ENCODE results near the gene GPD2.
A peak's percentile ranks its signal among the peaks of the same experiment; 100 is the strongest.

The GPD2 gene

DNA sequence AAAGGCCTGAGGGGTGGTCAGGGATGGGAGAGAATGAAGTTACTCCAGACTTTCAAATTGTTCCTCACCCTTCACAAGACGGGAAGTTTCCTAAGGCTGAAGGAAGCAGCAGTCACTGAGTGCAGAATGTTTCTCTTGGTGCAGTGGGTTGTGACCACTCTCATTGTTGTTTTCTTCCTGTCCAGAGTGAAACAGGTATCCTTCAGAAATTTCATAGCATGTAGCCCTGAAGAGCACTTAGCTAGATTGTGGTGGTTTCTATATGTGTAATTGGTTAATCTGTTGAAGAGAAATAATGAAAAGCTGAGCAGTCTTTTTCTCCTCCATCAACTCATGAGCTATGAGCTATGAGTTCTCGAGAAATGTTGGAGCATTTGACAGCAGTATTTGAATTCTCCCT lies 96.8 kb downstream of the GPD2 start:
- DNase-seq: no peak

DNA sequence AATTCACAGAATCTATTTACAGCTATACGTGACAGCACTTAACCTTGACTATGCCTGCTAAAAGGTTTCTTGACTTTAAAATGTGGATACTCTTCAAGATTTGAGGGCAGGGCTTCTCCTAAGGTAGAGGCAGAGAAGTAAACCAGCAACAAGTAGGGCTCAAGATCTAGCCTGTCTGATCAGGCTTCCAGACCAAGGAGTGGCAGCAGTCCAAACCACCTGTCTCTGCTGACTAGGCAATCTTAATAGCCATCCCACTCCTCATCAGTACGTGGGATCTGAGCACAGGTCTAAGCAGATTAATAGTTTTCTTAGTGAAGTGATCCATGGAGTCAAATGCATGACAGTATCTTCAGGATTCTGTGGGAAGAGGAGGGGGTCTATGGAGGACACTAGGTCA lies 100.4 kb downstream of the GPD2 start:
- DNase-seq: no peak

DNA sequence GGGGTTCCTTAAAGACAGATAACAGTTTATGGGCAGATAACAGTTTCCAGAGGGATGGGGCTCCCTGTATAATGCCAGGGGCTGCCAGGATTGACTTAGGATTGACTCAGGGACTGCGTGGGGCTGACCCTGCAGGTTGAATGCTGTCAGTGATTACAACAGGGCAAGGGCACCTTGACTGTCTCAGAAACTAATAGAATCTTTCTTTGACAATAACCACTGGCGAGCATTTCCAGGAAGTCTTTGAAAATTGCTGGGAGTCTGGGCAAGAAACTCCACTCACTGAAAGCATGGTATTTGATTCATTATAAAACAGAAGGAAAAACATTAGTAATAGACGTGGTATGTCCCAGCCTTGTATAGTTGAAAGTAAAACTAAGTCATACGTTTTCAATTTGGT lies 101.0 kb downstream of the GPD2 start:
- DNase-seq: no peak

DNA sequence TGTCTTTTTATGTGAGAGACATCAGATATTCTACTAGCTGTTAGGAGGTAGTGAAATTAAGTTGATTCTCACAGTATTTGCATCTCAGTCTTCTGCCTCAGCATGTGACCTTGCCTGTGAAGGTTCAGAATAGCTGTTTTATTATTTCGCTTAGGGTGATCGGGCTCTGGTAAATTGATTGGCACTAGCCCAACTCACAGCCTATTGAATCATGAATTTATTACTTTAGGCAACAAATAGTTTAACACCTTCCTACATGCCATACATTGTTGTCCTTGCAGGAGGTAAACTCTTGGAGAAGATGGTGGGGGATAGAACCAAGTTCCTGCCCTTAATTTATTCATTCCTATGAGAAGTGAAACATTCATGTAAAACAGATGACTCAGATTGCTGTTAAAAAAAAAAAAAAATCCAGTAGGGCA lies 101.9 kb downstream of the GPD2 start:
- DNase-seq: no peak

DNA sequence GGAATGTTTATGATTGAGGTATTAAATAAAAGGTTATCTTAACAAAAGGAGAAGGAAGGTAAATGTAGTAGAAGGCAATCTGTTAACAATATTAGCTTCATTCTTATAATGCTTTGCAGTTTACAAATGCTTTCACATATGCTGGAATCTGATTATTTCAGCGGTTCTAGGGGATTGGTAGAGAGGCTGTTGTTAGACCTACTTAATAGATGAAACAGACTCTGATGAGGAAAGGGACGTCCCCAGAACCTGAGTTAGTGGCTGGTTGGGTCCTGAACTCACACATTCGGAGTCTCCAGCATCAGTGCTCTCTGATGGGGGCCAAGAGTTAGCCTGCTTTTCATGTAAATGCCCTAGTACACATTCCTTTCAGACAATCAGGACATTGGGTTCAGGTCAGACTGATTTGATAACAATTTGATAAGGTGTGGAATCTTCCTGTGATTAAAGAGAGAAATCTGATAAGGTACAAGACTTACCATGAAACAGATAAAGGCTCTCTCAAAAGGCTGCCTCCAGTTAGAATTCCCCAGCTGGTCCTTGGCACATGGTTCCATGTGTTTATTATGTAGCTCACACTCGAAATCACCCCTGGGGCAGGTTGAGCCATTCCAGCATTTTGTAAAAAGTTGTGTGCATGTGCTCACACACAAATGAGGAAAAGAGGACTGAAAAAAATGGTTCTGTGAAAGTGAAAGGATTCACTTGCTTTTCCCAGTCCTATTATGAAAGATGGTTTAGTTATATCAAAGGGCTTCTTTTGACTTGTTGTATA lies 103.1 kb downstream of the GPD2 start:
- no peak for DNase-seq

DNA sequence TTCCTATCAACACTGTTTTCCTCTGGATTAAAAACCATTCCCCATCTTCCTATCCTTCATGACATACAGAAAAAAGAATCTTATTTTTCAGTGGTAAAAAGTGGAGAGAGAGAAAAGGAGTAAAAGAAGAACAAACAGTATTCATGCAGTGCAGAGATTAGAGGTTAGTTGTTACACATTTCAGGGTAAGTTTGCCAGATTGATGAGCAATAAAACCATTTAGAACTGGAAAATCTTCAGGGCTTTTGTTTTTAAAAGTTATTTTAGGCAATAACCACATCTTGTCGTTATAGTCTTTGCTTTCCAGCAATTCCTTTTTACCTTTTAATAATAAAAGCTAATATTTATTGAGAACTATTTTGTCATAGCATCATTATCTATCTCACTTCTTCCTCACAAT lies 104.5 kb downstream of the GPD2 start:
- no peak for DNase-seq

DNA sequence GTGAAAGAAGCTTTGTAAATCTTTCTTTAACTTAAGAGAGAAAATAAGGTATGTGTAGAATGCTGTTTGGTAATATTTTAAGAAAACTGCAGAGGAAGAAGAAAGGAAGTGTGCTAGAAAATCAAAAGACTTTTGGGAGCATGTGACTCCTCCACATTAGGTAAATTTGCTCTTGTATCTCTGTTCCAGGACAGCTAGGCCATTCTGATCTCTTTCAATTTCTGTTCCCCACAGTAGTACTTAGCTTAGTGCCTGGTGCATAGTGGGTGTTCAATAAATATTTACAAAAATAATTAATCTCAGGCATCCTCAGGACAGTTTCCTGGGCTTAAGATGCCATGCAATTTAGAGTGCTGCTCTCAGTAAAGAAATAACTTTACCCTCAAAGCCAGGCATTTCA lies 105.0 kb downstream of the GPD2 start:
- no peak for DNase-seq

DNA sequence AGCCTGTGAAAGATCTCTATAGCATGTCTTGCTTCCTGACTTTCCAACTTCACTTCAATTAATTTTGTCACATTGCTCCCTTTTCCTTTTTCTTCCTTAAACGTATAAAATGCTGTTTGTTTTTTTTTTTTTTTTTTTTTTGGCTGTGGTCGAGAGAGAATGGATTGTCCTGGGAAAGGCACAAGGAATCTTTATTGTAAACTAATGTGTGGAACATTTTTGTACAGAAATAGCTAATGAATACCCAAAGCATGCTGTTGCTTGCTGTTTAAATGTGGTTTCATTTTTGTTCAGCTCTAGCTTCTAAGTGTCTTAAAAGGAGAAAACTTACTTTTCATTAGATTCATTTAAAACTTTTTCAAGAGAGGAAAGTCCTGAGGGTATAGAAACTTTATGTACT lies 105.5 kb downstream of the GPD2 start:
- DNase-seq: no peak

DNA sequence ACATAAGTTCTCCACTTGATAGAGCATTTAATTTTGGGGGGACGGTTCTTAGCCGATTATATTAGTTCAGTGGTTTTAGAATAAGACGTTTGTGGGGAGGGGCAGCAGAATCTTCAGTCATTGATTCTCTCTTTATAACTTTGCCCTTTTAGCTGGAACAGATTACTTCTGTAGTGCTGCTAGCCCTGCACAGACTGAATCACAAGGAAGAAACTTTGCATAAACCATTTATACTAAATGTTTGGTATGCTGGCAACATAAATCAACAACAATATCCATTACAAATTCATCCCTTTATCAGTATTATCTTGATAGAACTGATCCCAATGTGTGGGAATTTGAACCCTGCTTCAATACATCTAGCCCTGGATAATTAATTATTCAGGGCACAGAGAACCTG lies 112.2 kb downstream of the GPD2 start:
- DNase-seq: no peak

DNA sequence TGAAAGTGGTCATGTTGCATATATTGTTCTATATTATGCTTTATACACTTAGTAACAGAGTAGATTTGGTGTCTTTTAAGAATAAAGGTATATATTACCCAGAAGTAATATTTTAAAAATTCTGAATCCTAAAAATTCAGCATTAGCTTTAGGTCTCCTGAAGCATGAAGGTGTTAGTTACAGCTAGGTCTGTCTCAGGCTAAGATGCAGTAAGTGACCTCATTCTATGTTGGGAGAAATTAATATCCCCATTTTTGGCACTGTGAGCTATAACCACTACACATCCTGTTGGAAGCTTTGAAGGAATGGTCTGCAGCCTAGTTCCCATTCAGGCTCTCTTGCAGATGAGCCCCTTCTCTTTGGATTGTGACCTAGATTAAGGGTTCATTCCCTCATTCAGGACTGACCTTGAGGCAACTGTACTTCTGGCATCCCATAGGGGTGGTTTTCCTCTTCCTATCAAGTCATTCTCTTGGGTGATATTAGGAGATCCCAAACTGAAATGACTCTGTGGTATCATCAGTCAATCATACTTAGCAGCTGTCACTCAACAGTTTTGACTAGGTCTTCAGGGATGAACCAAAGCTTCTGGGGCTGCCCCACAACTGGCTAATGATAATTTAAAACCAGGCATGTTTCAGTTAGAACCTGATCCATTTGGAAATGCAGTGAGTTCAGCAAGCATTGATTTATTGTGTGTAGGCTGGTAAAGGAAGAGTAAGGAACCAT lies 117.7 kb downstream of the GPD2 start:
- no peak for DNase-seq

DNA sequence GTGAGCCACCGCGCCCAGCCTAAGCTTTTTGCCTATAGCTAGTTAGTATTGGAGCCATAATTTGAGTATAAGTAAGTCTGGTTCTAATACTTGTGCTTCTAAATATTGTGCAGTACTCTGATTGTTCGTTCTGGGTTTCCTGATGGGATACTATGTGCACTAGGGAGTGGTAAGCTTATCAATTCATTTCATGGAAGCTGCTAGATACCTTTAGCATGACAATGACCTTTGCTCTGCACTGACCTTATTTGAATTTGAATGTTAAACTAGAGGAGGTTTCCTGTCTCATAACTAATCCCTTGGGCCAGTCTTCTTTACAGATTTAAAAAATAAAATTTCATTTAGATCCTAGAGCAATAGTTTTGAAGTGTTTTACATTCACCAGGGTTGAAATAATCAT lies 125.1 kb downstream of the GPD2 start:
- DNase-seq: no peak

DNA sequence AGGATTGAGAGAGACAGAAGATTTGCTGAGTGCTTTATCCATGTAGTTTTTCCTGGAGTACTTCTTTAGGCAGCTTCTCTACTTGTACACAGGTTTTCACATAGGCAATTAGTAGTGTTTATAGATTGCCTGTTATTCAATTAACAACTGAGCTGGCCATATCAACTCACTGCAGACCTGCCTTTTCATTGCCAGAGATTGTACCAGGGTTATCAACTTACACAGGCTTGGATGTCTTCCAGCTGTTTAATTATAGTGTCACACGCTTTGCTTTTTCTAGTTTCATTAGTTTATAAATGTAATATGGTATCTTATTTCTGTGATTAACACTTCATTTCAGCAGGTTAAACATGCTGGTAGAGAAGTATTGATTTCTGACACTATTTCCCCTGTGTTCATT lies 125.9 kb downstream of the GPD2 start:
- no peak for DNase-seq

DNA sequence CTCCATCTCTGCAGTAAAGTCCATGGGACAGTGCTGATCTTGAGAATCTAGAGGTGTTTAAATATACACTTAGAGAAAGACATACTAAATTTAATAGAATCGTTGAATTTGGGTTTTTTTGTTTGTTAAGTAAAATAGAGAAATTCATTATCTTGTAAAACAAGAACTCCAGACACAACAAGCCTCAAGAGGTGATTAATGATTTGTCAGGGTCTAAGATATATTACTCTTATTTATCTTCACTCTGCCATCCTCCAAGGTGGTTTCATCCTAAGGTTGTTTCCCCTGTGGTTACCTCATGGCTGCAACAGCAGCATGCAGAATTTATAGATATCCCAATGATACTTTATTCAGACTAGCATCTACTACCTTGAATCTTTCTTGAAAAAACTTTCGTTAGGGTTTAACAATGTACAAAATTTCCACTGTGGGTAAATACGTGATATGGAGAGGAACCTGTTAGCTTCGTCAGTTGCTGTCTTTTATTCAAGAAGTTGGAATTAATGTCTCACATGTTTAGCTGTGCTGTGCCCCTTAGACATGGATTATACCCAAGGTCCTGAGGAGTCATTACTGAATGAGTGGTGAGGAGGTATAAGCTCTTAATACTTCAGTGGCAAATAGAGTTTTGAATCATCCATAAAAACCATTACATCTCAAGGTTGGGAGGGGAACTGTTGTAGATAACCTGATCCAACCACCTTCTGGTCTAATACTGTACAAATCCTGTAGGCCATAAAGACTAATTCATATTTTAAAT lies 128.0 kb downstream of the GPD2 start:
- no peak for DNase-seq

DNA sequence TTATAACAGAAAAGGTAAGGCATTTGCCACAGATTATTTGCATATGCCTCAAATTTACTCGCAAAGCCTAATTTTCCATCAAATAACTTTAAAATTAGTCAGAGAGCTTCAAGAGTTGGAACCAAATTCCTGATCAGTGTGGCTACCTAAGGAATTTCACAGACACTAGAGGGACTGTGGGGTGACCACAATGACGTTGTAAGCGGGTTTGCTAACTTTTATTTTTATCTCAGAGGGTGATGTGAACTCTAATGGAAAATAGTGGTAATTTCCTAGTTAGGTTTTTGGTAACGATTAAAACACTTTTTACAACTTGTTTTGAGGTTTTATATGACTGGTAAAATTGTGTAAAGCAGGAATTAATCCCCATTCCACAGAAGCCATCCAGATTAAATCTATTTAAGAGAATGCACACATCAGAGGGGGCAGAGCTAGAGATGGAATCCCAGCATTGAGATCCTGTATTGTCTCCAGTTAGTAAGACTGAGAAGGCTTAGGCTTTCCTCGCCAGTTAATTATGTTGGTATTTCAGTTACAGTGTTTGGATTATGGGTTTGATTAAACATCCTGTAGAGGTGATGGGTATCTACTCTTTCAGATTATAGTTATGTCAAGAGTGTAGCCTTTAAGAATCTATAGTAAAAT lies 129.0 kb downstream of the GPD2 start:
- DNase-seq: no peak

DNA sequence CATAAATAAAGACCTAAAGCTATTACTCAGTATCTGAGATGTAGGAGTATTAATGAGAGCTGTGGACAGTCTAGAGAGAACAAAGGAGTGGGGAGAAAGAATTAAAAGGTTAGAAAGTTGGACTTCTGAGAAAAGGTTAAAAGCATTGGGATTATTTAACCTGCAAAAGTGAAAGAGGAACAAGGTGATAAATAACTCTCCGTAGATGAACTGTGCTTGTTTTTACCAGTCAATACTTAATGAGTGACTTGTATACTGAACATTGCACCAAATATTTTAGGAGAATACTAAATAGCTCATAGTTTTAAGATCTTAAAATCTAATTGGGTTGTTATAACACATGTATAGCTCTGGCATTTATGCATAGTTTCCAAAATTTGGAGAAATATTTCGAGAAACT lies 137.5 kb downstream of the GPD2 start:
- no peak for DNase-seq

DNA sequence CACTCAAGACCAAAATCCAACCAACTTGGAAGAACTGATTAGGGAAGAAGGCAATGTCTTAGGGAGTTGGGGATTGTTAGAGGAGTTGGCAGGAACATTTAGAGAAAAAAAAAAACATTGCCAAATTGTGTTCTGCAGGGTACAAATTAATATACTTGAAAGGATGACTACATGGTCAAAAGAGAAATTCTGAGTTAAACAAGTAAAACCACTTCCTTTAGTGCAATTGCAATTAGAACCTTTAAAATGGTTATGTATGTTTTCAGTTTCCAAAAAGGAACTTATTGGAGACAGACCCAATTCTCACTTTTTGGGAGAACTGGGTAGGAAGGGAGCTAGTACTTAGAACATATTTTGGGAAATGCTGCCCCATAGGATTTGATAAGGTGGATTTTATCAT lies 137.9 kb downstream of the GPD2 start:
- DNase-seq: no peak

DNA sequence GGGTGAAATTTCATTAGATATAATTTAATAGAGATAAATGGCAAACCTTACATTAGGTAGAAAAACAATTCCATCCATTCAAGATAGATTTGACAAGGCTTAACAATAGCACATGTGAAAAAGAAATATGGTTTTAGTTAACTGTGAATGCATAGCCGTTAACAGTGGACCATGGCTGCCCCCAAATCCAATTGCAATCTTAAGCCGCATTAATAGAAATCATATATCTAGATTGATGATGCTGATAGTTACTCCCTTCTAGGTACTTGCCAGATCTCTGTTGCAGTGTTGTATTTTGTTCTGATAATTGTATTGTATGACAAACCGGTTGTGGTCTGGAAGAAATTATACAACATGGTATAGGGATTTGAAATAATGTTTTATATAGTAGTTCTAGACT lies 139.8 kb downstream of the GPD2 start:
- DNase-seq: no peak

DNA sequence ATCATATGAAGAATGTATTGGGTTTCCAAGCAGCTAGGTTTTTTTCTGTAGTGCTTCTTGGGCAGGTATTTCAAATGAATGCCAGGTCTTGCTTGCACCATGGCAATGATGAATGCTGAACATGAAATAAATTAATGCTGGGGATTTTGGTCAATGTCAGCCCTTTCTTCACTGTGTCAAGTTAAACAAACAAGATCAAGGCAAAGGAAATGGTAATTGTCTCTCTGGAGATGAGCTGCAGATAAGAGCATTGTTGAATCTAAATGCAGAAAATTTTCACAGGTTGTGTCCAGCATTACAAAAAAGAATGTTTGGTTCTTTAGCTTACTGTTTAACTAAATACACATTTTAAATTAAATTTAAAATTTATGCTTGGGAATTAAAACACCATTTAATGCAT lies 144.3 kb downstream of the GPD2 start:
- DNase-seq: peak; percentile 20

DNA sequence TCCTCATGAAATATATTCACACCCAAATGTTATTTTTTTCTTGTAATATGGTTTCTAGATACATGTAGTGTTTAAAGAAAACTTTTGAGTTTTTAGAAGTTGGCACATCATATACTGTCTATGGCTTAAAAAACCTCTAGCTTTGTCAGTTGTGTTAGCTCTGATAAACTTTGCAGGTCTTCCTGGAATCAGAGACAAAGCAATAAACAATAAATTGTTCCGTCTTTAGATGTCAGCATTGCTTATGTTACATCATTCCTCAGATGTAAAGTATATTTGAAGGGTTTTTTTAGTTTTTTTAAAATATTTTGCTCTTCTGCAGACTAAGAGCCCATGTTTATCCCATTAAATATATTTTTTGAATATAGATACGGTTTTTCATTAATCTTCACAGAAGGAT lies 145.1 kb downstream of the GPD2 start:
- DNase-seq: no peak

DNA sequence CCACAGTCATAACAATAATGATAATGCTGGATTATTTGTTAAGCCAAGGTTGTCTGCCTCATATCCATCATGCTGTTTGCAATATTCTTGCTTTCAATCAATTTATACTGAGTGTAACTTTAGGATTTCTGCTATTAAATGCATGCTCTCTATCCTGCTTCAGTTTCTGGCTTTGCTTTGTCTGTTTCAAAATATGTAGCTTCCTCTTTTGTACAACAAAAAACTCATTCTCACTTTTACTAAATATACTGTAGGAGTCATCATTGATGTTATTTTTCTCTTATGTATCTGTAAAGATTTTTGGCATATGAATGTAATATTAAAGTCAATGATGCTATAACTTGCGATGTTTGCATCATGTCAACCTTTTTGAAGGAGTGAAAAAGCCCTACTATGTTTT lies 149.3 kb downstream of the GPD2 start:
- no peak for DNase-seq

DNA sequence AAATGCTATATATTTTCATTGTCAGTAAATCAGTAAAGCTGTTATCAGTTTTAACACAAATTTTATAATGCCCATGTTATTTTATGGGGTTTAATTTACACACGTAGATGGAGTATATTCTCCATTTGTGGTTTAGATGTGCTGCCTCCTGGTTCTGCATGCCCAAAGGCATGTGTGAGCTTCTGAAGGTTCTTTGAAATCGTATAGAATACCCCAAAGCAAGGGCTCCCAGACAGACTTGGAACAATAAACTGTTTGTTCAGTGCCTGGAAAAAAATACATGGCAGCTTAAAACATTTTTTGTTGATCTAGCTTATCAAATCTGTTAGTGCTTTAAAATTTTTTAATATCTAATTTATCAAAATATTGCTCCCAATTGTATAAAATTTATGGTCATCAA lies 150.4 kb downstream of the GPD2 start:
- no peak for DNase-seq

DNA sequence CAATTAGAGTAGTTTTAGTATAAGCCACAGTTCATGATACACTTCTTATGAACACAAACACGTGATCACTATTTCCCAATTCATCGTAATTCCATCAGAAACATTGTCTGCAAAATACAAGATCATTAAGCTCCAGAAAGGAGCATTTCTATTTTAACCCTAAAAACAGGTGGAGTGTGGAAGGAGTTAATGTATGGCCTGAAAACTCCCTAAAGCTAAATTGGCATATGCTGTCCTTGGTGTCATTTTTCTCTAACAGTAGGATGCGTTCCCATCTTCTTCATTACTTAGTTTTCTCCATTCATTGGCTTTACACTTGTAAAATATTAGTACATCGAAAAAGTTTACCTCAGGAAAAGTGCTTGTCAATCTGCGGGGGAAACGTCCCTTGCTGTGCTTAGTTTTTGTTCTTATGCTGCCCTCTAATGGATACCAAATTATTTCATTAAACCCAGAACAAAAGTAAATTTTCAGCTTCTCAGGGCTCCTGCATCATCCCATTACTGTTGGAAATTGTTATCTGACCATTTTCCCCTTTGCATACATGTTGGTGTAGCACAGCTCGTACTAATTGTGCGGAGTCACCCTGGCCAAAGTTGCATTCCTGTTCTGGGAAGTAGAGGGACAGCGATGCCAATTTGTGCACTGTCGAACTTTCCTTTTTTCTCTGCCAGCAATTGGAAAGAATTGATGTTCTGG lies 153.4 kb downstream of the GPD2 start:
- peak; percentile 76 for DNase-seq
